Loucy (cell line): ENCODE measurements around the gene AKR1B15.

ENCODE experiments used
- H2AFZ ChIP-seq: fragments of 200-600 bp; sonication (generic); 2 replicates; pipeline ENCODE4 v1.6.0; 2016; ENCODE audit warnings: antibody characterized with exemption, mild to moderate bottlenecking, low read length, moderate library complexity
- H3F3A ChIP-seq: fragments of 200-600 bp; 2 replicates; pipeline ENCODE4 v1.6.0; 2016; ENCODE audit warnings: antibody characterized with exemption, low read depth, mild to moderate bottlenecking
- H3K27me3 ChIP-seq: fragments of 200-600 bp; sonication (generic); 2 replicates; pipeline ENCODE4 v1.6.1; 2014; ENCODE audit warnings: low read length, mild to moderate bottlenecking; ENCODE audit not compliant: insufficient read depth, poor library complexity, severe bottlenecking
- H3K36me3 ChIP-seq: fragments of 200-600 bp; sonication (generic); 2 replicates; pipeline ENCODE4 v1.6.1; 2016; ENCODE audit warnings: low read length; ENCODE audit not compliant: insufficient read depth
- H3K4me1 ChIP-seq: fragments of 200-600 bp; sonication (generic); 2 replicates; pipeline ENCODE4 v1.5.1; 2014; ENCODE audit warnings: low read length, mild to moderate bottlenecking; ENCODE audit not compliant: insufficient read depth, poor library complexity, severe bottlenecking
- H3K4me2 ChIP-seq: fragments of 200-600 bp; sonication (generic); 2 replicates; pipeline ENCODE4 v1.6.0; 2014; ENCODE audit warnings: antibody characterized with exemption, low read length, low read depth, mild to moderate bottlenecking; ENCODE audit not compliant: poor library complexity, severe bottlenecking
- H3K4me3 ChIP-seq: fragments of 200-600 bp; sonication (generic); 2 replicates; pipeline ENCODE4 v1.5.1; 2014; ENCODE audit warnings: low read length, mild to moderate bottlenecking, mixed read lengths; ENCODE audit not compliant: poor library complexity, severe bottlenecking
- H3K79me2 ChIP-seq: fragments of 200-600 bp; sonication (generic); 2 replicates; pipeline ENCODE4 v1.6.1; 2014; ENCODE audit warnings: low read length; ENCODE audit not compliant: insufficient read depth
- H3K9ac ChIP-seq: fragments of 200-600 bp; sonication (generic); 2 replicates; pipeline ENCODE4 v1.6.0; 2014; ENCODE audit warnings: mild to moderate bottlenecking, low read depth, low read length, moderate library complexity; ENCODE audit not compliant: poor library complexity, severe bottlenecking
- H3K9me2 ChIP-seq: fragments of 200-600 bp; sonication (generic); replicated peaks from 2 replicates; pipeline ENCODE4 v1.6.1; 2016; ENCODE audit warnings: low read depth, low read length, mixed read lengths
- H3K9me3 ChIP-seq: fragments of 200-600 bp; sonication (generic); 2 replicates; pipeline ENCODE4 v1.6.1; 2014; ENCODE audit warnings: mild to moderate bottlenecking, antibody characterized with exemption, low read length, low read depth; ENCODE audit not compliant: insufficient read depth
- H4K20me1 ChIP-seq: fragments of 200-600 bp; sonication (generic); 2 replicates; pipeline ENCODE4 v1.6.0; 2014; ENCODE audit warnings: antibody characterized with exemption, low read length, mild to moderate bottlenecking; ENCODE audit not compliant: insufficient read depth, poor library complexity, severe bottlenecking
- CTCF ChIP-seq: fragments of 200-600 bp; sonication (generic); conservative IDR thresholded peaks from 2 replicates; pipeline ENCODE4 v1.5.1; 2014; ENCODE audit warnings: mild to moderate bottlenecking, antibody characterized with exemption, low read length
- EZH2phosphoT487 ChIP-seq: fragments of 200-600 bp; IDR thresholded peaks from 2 replicates; pipeline ENCODE4 v1.6.1; 2018; ENCODE audit warnings: antibody characterized with exemption, mild to moderate bottlenecking, moderate library complexity, borderline replicate concordance

AKR1B15 gene

GRCh38 chr7:134509010-134509409 lies 39.9 kb upstream of the AKR1B15 start:
- H3K9me3 ChIP-seq: no peaks in the 10 kb centered on the region
- H3K4me1 ChIP-seq: no peaks in the 10 kb centered on the region
- no peaks in the 10 kb centered on the region for H3K9me2 ChIP-seq
- no peaks in the 10 kb centered on the region for H3K79me2 ChIP-seq
- no peaks in the 10 kb centered on the region for H3K27me3 ChIP-seq
- no peak for TF ChIP-seq CTCF
- TF ChIP-seq EZH2phosphoT487: no peak
- no peak overlapping the region for H3K9ac ChIP-seq
- no peak overlapping the region for H2AFZ ChIP-seq
- no peak overlapping the region for H3K4me2 ChIP-seq
- no peak overlapping the region for H3K4me3 ChIP-seq
- H4K20me1 ChIP-seq: no peaks in the 10 kb centered on the region
- H3F3A ChIP-seq: no peaks in the 10 kb centered on the region
- H3K36me3 ChIP-seq: no peaks in the 10 kb centered on the region

DNA sequence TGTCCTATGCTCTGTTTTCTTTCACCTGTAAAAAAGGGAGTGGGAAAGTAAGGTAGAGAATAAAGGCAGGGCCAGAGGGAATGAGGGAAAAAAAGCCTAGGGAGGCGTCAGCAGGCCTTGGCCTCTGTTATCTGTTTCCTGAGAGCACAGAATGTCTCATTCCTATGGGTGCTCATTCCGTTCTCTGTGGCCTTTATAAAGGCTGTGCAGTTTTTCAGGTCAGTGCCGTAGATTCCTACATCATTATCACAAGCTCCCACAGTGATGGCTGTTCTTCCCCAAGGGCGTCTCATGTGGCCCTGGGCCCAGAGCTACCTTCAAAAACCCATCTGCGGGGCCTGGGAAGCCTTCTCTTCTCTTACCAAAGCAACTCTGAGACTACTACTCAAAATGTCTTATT lies 38.3 kb upstream of the AKR1B15 start:
- no peaks in the 10 kb centered on the region for H3K4me1 ChIP-seq
- H3K4me2 ChIP-seq: no peak overlapping the region
- no peaks in the 10 kb centered on the region for H3K9me3 ChIP-seq
- no peaks in the 10 kb centered on the region for H3F3A ChIP-seq
- no peaks in the 10 kb centered on the region for H4K20me1 ChIP-seq
- no peaks in the 10 kb centered on the region for H3K79me2 ChIP-seq
- no peaks in the 10 kb centered on the region for H3K36me3 ChIP-seq
- no peaks in the 10 kb centered on the region for H3K27me3 ChIP-seq
- H3K9me2 ChIP-seq: no peaks in the 10 kb centered on the region
- no peak overlapping the region for H3K9ac ChIP-seq
- no peak for TF ChIP-seq EZH2phosphoT487
- no peak for TF ChIP-seq CTCF
- H2AFZ ChIP-seq: no peak overlapping the region
- no peak overlapping the region for H3K4me3 ChIP-seq

- Histone ChIP-seq H3K4me1 (no peaks in the 10 kb centered on the region), H3K4me3 (no peak overlapping the region), H3K9me3 (no peaks in the 10 kb centered on the region), H3K9me2 (no peaks in the 10 kb centered on the region), H3K79me2 (no peaks in the 10 kb centered on the region), H3K4me2 (no peak overlapping the region), H3F3A (no peaks in the 10 kb centered on the region), H3K9ac (no peak overlapping the region), H3K36me3 (no peaks in the 10 kb centered on the region), H3K27me3 (no peaks in the 10 kb centered on the region), H4K20me1 (no peaks in the 10 kb centered on the region), H2AFZ (no peak overlapping the region)
- no peak for TF ChIP-seq CTCF
- TF ChIP-seq EZH2phosphoT487: no peak
Observed at GRCh38 chr7:134512271-134512670, 36.6 kb upstream of the AKR1B15 start.
